D721Med (cell line): Measurements from ENCODE around the gene ADGRG3.

ENCODE experiments used
- DNase-seq: peaks from one replicate; pipeline ENCODE4 v3.0.0; 2011; ENCODE audit warnings: low spot score; ENCODE audit not compliant: insufficient read length
- FAIRE-seq: peaks from 2 replicates; lab custom pipeline; 2011; peaks lifted over from hg19 to GRCh38; lab: Jason Lieb, UNC
- CTCF ChIP-seq: IDR thresholded peaks from 2 replicates; pipeline ENCODE4 v1.5.1; 2012; ENCODE audit warnings: mild to moderate bottlenecking, control low read depth; ENCODE audit not compliant: insufficient read depth; ENCODE audit errors: missing control alignments

The ADGRG3 gene

GRCh38 chr16:57668263-57668571, at the start of gene ADGRG3:
Gene ADGRG3, plus strand, starts transcription at chr16:57668306. Its CDS starts 42 bp downstream, at chr16:57668348.
- FAIRE-seq (no peak), DNase-seq (no peak)
- TF ChIP-seq CTCF = no peak

- no peak for TF ChIP-seq CTCF
- FAIRE-seq (no peak), DNase-seq (no peak)
Observed at GRCh38 chr16:57619133-57619605, 48.9 kb upstream of the ADGRG3 start.

- DNase-seq (no peak), FAIRE-seq (no peak)
- TF ChIP-seq CTCF = no peak
Observed at GRCh38 chr16:57619606-57620334, 48.3 kb upstream of the ADGRG3 start.

GRCh38 chr16:57620335-57621231, 47.5 kb upstream of the ADGRG3 start:
- TF ChIP-seq CTCF = no peak
- no peak for FAIRE-seq
- no peak for DNase-seq

- TF ChIP-seq CTCF = no peak
- FAIRE-seq (no peak), DNase-seq (no peak)
Observed at GRCh38 chr16:57621521-57622271, 46.4 kb upstream of the ADGRG3 start.

- no peak for TF ChIP-seq CTCF
- DNase-seq (no peak), FAIRE-seq (no peak)
Observed at GRCh38 chr16:57622361-57623250, 45.5 kb upstream of the ADGRG3 start.
